HCT116 (cell line): Measurements from ENCODE around the gene MYBPC2. TPM values are rescaled to one million over a fixed set of nuclear protein-coding genes. Genes with fewer than 3 reads are reported as not detected.

Source experiments
- ATAC-seq: fragments of 200-7000 bp; cut with Tn5 transposase; 2 replicates; pipeline ENCODE4 v1.9.1; 2020; ENCODE audit warnings: mild to moderate bottlenecking, moderate library complexity
- BruUV-seq: library from RNA; stranded (reverse); fragments of 400-500 nt; replicated peaks from 2 replicates; lab custom pipeline; 2021; lab: Mats Ljungman, UMichigan
- CTCF ChIA-PET: fragments of 300-600 bp; sonication (Branson Sonifier 250); formaldehyde crosslinking; loops from one replicate; lab custom pipeline; 2021; ENCODE audit warnings: antibody characterized with exemption; lab: Charles Lee
- POLR2A ChIA-PET: fragments of 300-600, 350-600 bp; sonication (Branson Sonifier 250); formaldehyde crosslinking; loops from one replicate; lab custom pipeline; 2021; ENCODE audit warnings: antibody characterized with exemption; lab: Charles Lee
- RAD21 ChIA-PET, 2 experiments: fragments of 300-600 bp; sonication (Branson Sonifier 250); formaldehyde crosslinking; loops; one replicate each; lab custom pipeline; 2023; ENCODE audit warnings: low total read pairs in 2 of 2; ENCODE audit not compliant: uncharacterized antibody in 2 of 2, unreplicated experiment in 2 of 2, low non-redundant PET in 1 of 2; lab: Charles Lee
- DNase-seq: peaks from one replicate; pipeline ENCODE4 v3.0.0-alpha.2; 2010; ENCODE audit warnings: low read depth, low spot score
- H2AFZ ChIP-seq: fragments of 200-600 bp; shearing (Covaris generic), sonication (generic); 2 replicates; pipeline ENCODE4 v1.6.1; 2017; ENCODE audit warnings: low read depth, mixed run types, mixed read lengths, antibody characterized with exemption, low read length; ENCODE audit not compliant: poor library complexity, severe bottlenecking
- H3K27ac ChIP-seq: 2 replicates; pipeline ENCODE4 v1.5.1; 2012; ENCODE audit warnings: low read depth, low read length
- H3K27me3 ChIP-seq: fragments of 200-600 bp; sonication (generic); 2 replicates; pipeline ENCODE4 v1.6.1; 2016; ENCODE audit warnings: mixed run types, low read length, mixed read lengths; ENCODE audit not compliant: insufficient read depth
- H3K36me3 ChIP-seq, 2 experiments: fragments of 200-500 bp in 1 of 2; fragments of 200-600 bp in 1 of 2; sonication (Bioruptor generic) in 1 of 2; sonication (generic) in 1 of 2; 2 replicates each; pipeline versions ENCODE4 v1.5.1 to v1.6.1; 2014 to 2016; ENCODE audit warnings: low read length in 2 of 2, inconsistent platforms in 1 of 2, mixed read lengths in 1 of 2, mixed run types in 1 of 2; ENCODE audit not compliant: insufficient read depth in 2 of 2, control insufficient read depth in 1 of 2
- H3K4me1 ChIP-seq, 2 experiments: fragments of 200-600 bp in 1 of 2; sonication (generic) in 1 of 2; 2 replicates each; pipeline versions ENCODE4 v1.5.1 to v1.6.1; 2012 to 2017; ENCODE audit warnings: low read length in 2 of 2, inconsistent platforms in 1 of 2, mild to moderate bottlenecking in 1 of 2, mixed read lengths in 1 of 2, mixed run types in 1 of 2, moderate library complexity in 1 of 2; ENCODE audit not compliant: insufficient read depth in 2 of 2, control insufficient read depth in 1 of 2
- H3K4me2 ChIP-seq: fragments of 200-600 bp; sonication (generic); 2 replicates; pipeline ENCODE4 v1.6.1; 2017; ENCODE audit warnings: mixed run types, low read length, mixed read lengths
- H3K4me3 ChIP-seq, 2 experiments: fragments of 200-600 bp in 1 of 2; sonication (generic) in 1 of 2; replicated peaks in 1 of 2; 2 replicates each; pipeline ENCODE4 v1.5.1; 2011 to 2016; ENCODE audit warnings: low read length in 2 of 2, control low read depth in 1 of 2, low read depth in 1 of 2, mild to moderate bottlenecking in 1 of 2, mixed read lengths in 1 of 2, mixed run types in 1 of 2
- H3K79me2 ChIP-seq: fragments of 200-600 bp; sonication (generic); 2 replicates; pipeline ENCODE4 v1.6.1; 2017; ENCODE audit warnings: mild to moderate bottlenecking, mixed run types, low read length, moderate library complexity, mixed read lengths; ENCODE audit not compliant: insufficient read depth
- H3K9ac ChIP-seq: fragments of 200-600 bp; sonication (generic); 2 replicates; pipeline ENCODE4 v1.6.1; 2016; ENCODE audit warnings: low read length, mixed read lengths
- H3K9me2 ChIP-seq: fragments of 200-600 bp; sonication (generic), shearing (Covaris generic); 2 replicates; pipeline ENCODE4 v1.6.1; 2017; ENCODE audit warnings: mixed run types, mild to moderate bottlenecking, moderate library complexity; ENCODE audit not compliant: insufficient read depth
- H3K9me3 ChIP-seq, 2 experiments: fragments of 200-500 bp in 1 of 2; fragments of 200-600 bp in 1 of 2; sonication (Bioruptor generic) in 1 of 2; sonication (generic) in 1 of 2; 2 replicates each; pipeline ENCODE4 v1.6.1; 2014 to 2017; ENCODE audit warnings: low read length in 2 of 2, mixed read lengths in 2 of 2, inconsistent platforms in 1 of 2, low read depth in 1 of 2, mild to moderate bottlenecking in 1 of 2, mixed run types in 1 of 2, moderate library complexity in 1 of 2; ENCODE audit not compliant: control insufficient read depth in 1 of 2, insufficient read depth in 1 of 2
- H4K20me1 ChIP-seq: fragments of 200-600 bp; sonication (generic), shearing (Covaris generic); 2 replicates; pipeline ENCODE4 v1.6.1; 2017; ENCODE audit warnings: mixed run types, mild to moderate bottlenecking, moderate library complexity; ENCODE audit not compliant: insufficient read depth
- ATF3 ChIP-seq: IDR thresholded peaks from 2 replicates; pipeline ENCODE4 v1.6.1; 2012
- CEBPB ChIP-seq: IDR thresholded peaks from 2 replicates; pipeline ENCODE4 v1.6.1; 2012; ENCODE audit warnings: low read depth
- EGR1 ChIP-seq: IDR thresholded peaks from 2 replicates; pipeline ENCODE4 v1.6.1; 2012; ENCODE audit warnings: low read depth
- EZH2 ChIP-seq: fragments of 200-600 bp; sonication (generic); IDR thresholded peaks from 2 replicates; pipeline ENCODE4 v1.6.1; 2017; ENCODE audit warnings: antibody characterized with exemption, mixed run types
- EZH2phosphoT487 ChIP-seq: fragments of 200-600 bp; IDR thresholded peaks from 2 replicates; pipeline ENCODE4 v1.6.1; 2018; ENCODE audit warnings: antibody characterized with exemption, borderline replicate concordance
- FOSL1 ChIP-seq: IDR thresholded peaks from 2 replicates; pipeline ENCODE4 v1.6.1; 2012; ENCODE audit warnings: low read depth
- JUND ChIP-seq: IDR thresholded peaks from 2 replicates; pipeline ENCODE4 v1.6.1; 2012
- REST ChIP-seq: IDR thresholded peaks from 2 replicates; pipeline ENCODE4 v1.6.1; 2012; ENCODE audit warnings: low read depth
- SIN3A ChIP-seq: IDR thresholded peaks from 2 replicates; pipeline ENCODE4 v1.6.1; 2012; ENCODE audit warnings: low read depth
- SP1 ChIP-seq: IDR thresholded peaks from 2 replicates; pipeline ENCODE4 v1.6.1; 2012; ENCODE audit warnings: low read depth
- SRF ChIP-seq: IDR thresholded peaks from 2 replicates; pipeline ENCODE4 v1.6.1; 2012; ENCODE audit warnings: low read depth
- TCF7L2 ChIP-seq: IDR thresholded peaks from 2 replicates; pipeline ENCODE4 v1.7.0; 2011; ENCODE audit warnings: borderline replicate concordance, inconsistent platforms; ENCODE audit not compliant: insufficient read depth, insufficient read length; ENCODE audit errors: extremely low read depth
- ZNF274 ChIP-seq: fragments of 200-500 bp; sonication (Bioruptor generic); IDR thresholded peaks from 2 replicates; pipeline ENCODE4 v1.6.1; 2014; ENCODE audit warnings: mild to moderate bottlenecking, low read depth, low read length, inconsistent platforms
- intact Hi-C: fragments of 100-400 bp; cut with micrococcal nuclease; formaldehyde crosslinking; loops from 2 replicates; pipeline ENCODE4 v1.10.0; 2022
- total RNA-seq: library from RNA; stranded (reverse); gene quantifications from one replicate; pipeline ENCODE4 v1.2.1, GENCODE V29; 2021; ENCODE audit not compliant: unreplicated experiment
- TF ChIP-seq, protein P1 (sequence below), 3 experiments: fragments of 200-600 bp in 1 of 3; sonication (generic) in 1 of 3; IDR thresholded peaks in 2 of 3; conservative IDR thresholded peaks in 1 of 3; 2 replicates each; pipeline ENCODE4 v1.5.1; 2012 to 2017; ENCODE audit warnings: low read depth in 2 of 3, low read length in 2 of 3, antibody characterized with exemption in 1 of 3, borderline replicate concordance in 1 of 3, control low read depth in 1 of 3, mild to moderate bottlenecking in 1 of 3, mixed read lengths in 1 of 3, mixed run types in 1 of 3, moderate library complexity in 1 of 3; ENCODE audit not compliant: insufficient read depth in 1 of 3
- TF ChIP-seq, protein P2 (sequence below): IDR thresholded peaks from 2 replicates; pipeline ENCODE4 v1.6.1; 2011; ENCODE audit warnings: mild to moderate bottlenecking, low read length, moderate library complexity; ENCODE audit not compliant: insufficient replicate concordance; ENCODE audit errors: extremely low read depth
- TF ChIP-seq, protein P3 (sequence below): IDR thresholded peaks from 2 replicates; pipeline ENCODE4 v1.6.1; 2012

Gene MYBPC2
- total RNA-seq, 1 experiment from 2014 or later, result not detected

DNA sequence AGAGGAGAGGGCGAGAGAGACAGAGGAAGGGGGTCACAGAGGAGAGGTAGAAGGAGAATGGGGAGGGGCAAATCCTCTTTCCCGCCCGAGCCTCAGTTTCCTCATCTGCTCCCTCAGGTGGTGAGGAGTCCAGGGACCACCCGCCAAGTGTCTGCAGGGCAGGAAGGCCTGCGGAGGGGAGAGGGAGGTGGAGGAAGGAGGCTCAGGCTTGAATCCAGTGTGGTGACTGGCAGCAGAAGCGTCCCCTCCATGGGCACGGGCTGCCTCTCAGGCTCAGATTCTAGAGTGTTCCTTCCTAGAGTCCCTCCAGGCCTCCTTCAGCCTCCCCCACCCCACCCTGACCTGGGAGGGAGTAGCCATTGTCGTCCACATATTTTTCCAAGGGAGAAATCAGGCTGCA, 60.5 kb downstream of the MYBPC2 start:
- CTCF ChIA-PET, result no interaction called here
- RAD21 ChIA-PET, result no interaction called here
- Histone ChIP-seq H3K9ac (no peak overlapping the region), H3K79me2 (no peaks in the 10 kb centered on the region), H3K9me2 (no peaks in the 10 kb centered on the region), H2AFZ (no peak overlapping the region), H3K4me3 (no peak overlapping the region), H3K4me2 (no peak overlapping the region), H3K9me3 (no peaks in the 10 kb centered on the region), H3K27ac (no peak overlapping the region), H3K4me1 (peaks cover 12 to 29% of the 10 kb centered on the region in 2 experiments), H4K20me1 (no peaks in the 10 kb centered on the region), H3K36me3 (no peaks in the 10 kb centered on the region), H3K27me3 (no peaks in the 10 kb centered on the region)
- POLR2A ChIA-PET, result no interaction called here
- TF ChIP-seq, protein P1, sequence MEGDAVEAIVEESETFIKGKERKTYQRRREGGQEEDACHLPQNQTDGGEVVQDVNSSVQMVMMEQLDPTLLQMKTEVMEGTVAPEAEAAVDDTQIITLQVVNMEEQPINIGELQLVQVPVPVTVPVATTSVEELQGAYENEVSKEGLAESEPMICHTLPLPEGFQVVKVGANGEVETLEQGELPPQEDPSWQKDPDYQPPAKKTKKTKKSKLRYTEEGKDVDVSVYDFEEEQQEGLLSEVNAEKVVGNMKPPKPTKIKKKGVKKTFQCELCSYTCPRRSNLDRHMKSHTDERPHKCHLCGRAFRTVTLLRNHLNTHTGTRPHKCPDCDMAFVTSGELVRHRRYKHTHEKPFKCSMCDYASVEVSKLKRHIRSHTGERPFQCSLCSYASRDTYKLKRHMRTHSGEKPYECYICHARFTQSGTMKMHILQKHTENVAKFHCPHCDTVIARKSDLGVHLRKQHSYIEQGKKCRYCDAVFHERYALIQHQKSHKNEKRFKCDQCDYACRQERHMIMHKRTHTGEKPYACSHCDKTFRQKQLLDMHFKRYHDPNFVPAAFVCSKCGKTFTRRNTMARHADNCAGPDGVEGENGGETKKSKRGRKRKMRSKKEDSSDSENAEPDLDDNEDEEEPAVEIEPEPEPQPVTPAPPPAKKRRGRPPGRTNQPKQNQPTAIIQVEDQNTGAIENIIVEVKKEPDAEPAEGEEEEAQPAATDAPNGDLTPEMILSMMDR (IDR thresholded peaks at IDR 0.05 in 2 of 3, conservative IDR thresholded peaks at IDR 0.05 in 1 of 3; ENCODE audit: borderline replicate concordance in 1 of 3, insufficient read depth in 1 of 3, low read depth in 2 of 3, low read length in 2 of 3), result no peak
- no peak for TF ChIP-seq FOSL1
- no peak for TF ChIP-seq SP1
- no peak for TF ChIP-seq REST
- TF ChIP-seq, protein P2, sequence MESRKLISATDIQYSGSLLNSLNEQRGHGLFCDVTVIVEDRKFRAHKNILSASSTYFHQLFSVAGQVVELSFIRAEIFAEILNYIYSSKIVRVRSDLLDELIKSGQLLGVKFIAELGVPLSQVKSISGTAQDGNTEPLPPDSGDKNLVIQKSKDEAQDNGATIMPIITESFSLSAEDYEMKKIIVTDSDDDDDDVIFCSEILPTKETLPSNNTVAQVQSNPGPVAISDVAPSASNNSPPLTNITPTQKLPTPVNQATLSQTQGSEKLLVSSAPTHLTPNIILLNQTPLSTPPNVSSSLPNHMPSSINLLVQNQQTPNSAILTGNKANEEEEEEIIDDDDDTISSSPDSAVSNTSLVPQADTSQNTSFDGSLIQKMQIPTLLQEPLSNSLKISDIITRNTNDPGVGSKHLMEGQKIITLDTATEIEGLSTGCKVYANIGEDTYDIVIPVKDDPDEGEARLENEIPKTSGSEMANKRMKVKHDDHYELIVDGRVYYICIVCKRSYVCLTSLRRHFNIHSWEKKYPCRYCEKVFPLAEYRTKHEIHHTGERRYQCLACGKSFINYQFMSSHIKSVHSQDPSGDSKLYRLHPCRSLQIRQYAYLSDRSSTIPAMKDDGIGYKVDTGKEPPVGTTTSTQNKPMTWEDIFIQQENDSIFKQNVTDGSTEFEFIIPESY, result no peak
- TF ChIP-seq EGR1, result no peak
- no peak for TF ChIP-seq EZH2phosphoT487
- no peak for TF ChIP-seq TCF7L2
- TF ChIP-seq JUND, result no peak
- no peak for TF ChIP-seq EZH2
- TF ChIP-seq CEBPB, result no peak
- TF ChIP-seq SIN3A, result no peak
- TF ChIP-seq ATF3, result no peak
- TF ChIP-seq, protein P3, sequence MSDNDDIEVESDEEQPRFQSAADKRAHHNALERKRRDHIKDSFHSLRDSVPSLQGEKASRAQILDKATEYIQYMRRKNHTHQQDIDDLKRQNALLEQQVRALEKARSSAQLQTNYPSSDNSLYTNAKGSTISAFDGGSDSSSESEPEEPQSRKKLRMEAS, result no peak
- TF ChIP-seq SRF, result no peak
- no peak for TF ChIP-seq ZNF274
- ATAC-seq (no peak), DNase-seq (no peak)
- intact Hi-C loops, result no loop called here
- no TSS peak for BruUV-seq
